GM12891 (cell line): ENCODE results near the gene ZMYM1.

Experiments used
- POLR2A ChIP-seq: IDR thresholded peaks from 2 replicates; pipeline ENCODE4 v1.6.1; 2011; ENCODE audit warnings: low read depth, low read length, control low read depth
- POLR2AphosphoS5 ChIP-seq: IDR thresholded peaks from 2 replicates; pipeline ENCODE4 v1.6.1; 2011; ENCODE audit warnings: low read depth, low read length, control low read depth
- TAF1 ChIP-seq: IDR thresholded peaks from 2 replicates; pipeline ENCODE4 v1.6.1; 2011; ENCODE audit warnings: low read depth, low read length, control low read depth

- TF ChIP-seq POLR2AphosphoS5 (no peak), POLR2A (no peak), TAF1 (no peak)
Measured at GRCh38 chr1:35047188-35047858, 31.9 kb upstream of the ZMYM1 start.
